Fibroblast of lung (primary cell): Measurements from ENCODE around the gene TMEFF2. TPM values are rescaled to one million over a fixed set of nuclear protein-coding genes. Genes with fewer than 3 reads are reported as not detected.

Experiments
- DNase-seq, 2 donors: peaks; one replicate each; pipeline versions ENCODE4 v3.0.0 to v3.0.0-alpha.2; 2010; ENCODE audit warnings: low read depth in 2 of 2
- H2AFZ ChIP-seq: 2 replicates; pipeline ENCODE4 v1.5.1; 2012; ENCODE audit warnings: low read length, control low read depth, inconsistent platforms
- H3K27ac ChIP-seq: 2 replicates; pipeline ENCODE4 v1.5.1; 2011; ENCODE audit warnings: low read length, control low read depth; ENCODE audit not compliant: insufficient read depth
- H3K27me3 ChIP-seq: 2 replicates; pipeline ENCODE4 v1.5.1; 2011; ENCODE audit warnings: mild to moderate bottlenecking, low read length; ENCODE audit not compliant: control insufficient read depth, insufficient read depth
- H3K36me3 ChIP-seq: 2 replicates; pipeline ENCODE4 v1.5.1; 2011; ENCODE audit warnings: low read length; ENCODE audit not compliant: control insufficient read depth, insufficient read depth
- H3K4me1 ChIP-seq: 2 replicates; pipeline ENCODE4 v1.5.1; 2011; ENCODE audit warnings: low read length; ENCODE audit not compliant: control insufficient read depth, insufficient read depth; ENCODE audit errors: extremely low read depth
- H3K4me2 ChIP-seq: 2 replicates; pipeline ENCODE4 v1.5.1; 2011; ENCODE audit warnings: low read length, control low read depth; ENCODE audit not compliant: insufficient read depth; ENCODE audit errors: extremely low read depth
- H3K4me3 ChIP-seq, 4 experiments: fragments of 200-600 bp in 1 of 4; sonication (generic) in 1 of 4; replicated peaks in 1 of 4; 2 replicates each; pipeline ENCODE4 v1.5.1; 2011 to 2016; ENCODE audit warnings: low read length in 4 of 4, low read depth in 3 of 4, mild to moderate bottlenecking in 3 of 4, control low read depth in 2 of 4, inconsistent platforms in 1 of 4, mixed read lengths in 1 of 4; ENCODE audit not compliant: insufficient read depth in 1 of 4; ENCODE audit errors: control extremely low read depth in 1 of 4
- H3K79me2 ChIP-seq: 2 replicates; pipeline ENCODE4 v1.5.1; 2012; ENCODE audit warnings: mild to moderate bottlenecking, low read length, inconsistent platforms; ENCODE audit not compliant: control insufficient read depth, insufficient read depth
- H3K9ac ChIP-seq: 2 replicates; pipeline ENCODE4 v1.5.1; 2011; ENCODE audit warnings: mild to moderate bottlenecking, low read length, control low read depth; ENCODE audit not compliant: insufficient read depth
- H3K9me3 ChIP-seq: 2 replicates; pipeline ENCODE4 v1.5.1; 2012; ENCODE audit warnings: low read depth, low read length; ENCODE audit not compliant: control insufficient read depth, insufficient read depth
- H4K20me1 ChIP-seq: 2 replicates; pipeline ENCODE4 v1.5.1; 2011; ENCODE audit warnings: low read length; ENCODE audit not compliant: control insufficient read depth, insufficient read depth; ENCODE audit errors: extremely low read depth
- CTCF ChIP-seq, 2 donors: IDR thresholded peaks in 1 of 2; conservative IDR thresholded peaks in 1 of 2; 1 replicate in 1 of 2; 2 replicates in 1 of 2; pipeline ENCODE4 v1.5.1; 2011 to 2012; ENCODE audit warnings: low read length in 2 of 2, control low read depth in 1 of 2, inconsistent platforms in 1 of 2, low read depth in 1 of 2, mild to moderate bottlenecking in 1 of 2
- EZH2 ChIP-seq: IDR thresholded peaks from 2 replicates; pipeline ENCODE4 v1.5.1; 2012; ENCODE audit warnings: low read length, control low read depth, mild to moderate bottlenecking; ENCODE audit errors: missing control alignments
- polyA plus RNA-seq, 2 donors: library from polyadenylated mRNA; depleted of rRNA in 1 of 2; stranded (reverse) in 1 of 2; unstranded in 1 of 2; fragments of >200 nt; gene quantifications; 2 replicates each; pipeline ENCODE4 v1.2.1, GENCODE V29; 2011 to 2012; ENCODE audit warnings: missing spikeins in 1 of 2
- total RNA-seq: library from RNA; depleted of rRNA; stranded (reverse); fragments of >200 nt; gene quantifications from 2 replicates; pipeline ENCODE4 v1.2.1, GENCODE V29; 2014

The TMEFF2 gene
- total and polyA plus RNA-seq, 2 donors (not counting 1 experiment from before 2014, with no cell fraction given) = 0.33 to 0.87 TPM

- no peaks in the 10 kb centered on the region for H3K9me3 ChIP-seq
- no peak overlapping the region for H3K4me2 ChIP-seq
- no peaks in the 10 kb centered on the region for H3K4me1 ChIP-seq
- H3K27ac ChIP-seq = no peak overlapping the region
- no peaks in the 10 kb centered on the region for H4K20me1 ChIP-seq
- no peak overlapping the region for H2AFZ ChIP-seq
- no peaks in the 10 kb centered on the region for H3K27me3 ChIP-seq
- H3K36me3 ChIP-seq = no peaks in the 10 kb centered on the region
- no peak overlapping the region for H3K4me3 ChIP-seq
- H3K9ac ChIP-seq = no peak overlapping the region
- DNase-seq = no peak
- H3K79me2 ChIP-seq = no peaks in the 10 kb centered on the region
- TF ChIP-seq CTCF (conservative IDR thresholded peaks at IDR 0.05 in 1 of 2, IDR thresholded peaks at IDR 0.05 in 1 of 2; ENCODE audit: low read depth in 1 of 2, low read length in 2 of 2) = no peak
- no peak for TF ChIP-seq EZH2
Observed at GRCh38 chr2:192043216-192043870, 151.4 kb downstream of the TMEFF2 start.

DNA sequence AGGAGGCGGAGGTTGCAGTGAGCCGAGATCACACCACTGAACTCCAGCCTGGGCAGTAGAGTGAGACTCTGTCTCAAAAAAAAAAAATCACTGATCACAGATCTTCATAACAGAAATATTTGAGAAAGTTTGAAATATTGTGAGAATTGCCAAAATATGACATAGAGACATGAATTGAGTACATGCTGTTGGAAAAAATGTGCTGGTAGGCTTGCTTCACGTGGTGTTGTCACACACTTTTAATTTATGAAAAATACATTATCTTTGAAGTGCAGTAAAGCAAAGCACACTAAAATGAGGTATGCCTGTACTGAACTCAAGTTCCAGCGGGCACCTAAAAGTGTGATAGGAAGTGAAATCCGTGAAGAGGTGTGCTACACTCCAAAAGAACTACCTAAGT is 152.6 kb downstream of the TMEFF2 start:
- H3K9me3 ChIP-seq = no peaks in the 10 kb centered on the region
- H3K4me3 ChIP-seq = no peak overlapping the region
- no peak overlapping the region for H2AFZ ChIP-seq
- no peak for DNase-seq
- no peaks in the 10 kb centered on the region for H4K20me1 ChIP-seq
- no peak overlapping the region for H3K27ac ChIP-seq
- no peaks in the 10 kb centered on the region for H3K79me2 ChIP-seq
- H3K4me2 ChIP-seq = no peak overlapping the region
- H3K9ac ChIP-seq = no peak overlapping the region
- H3K4me1 ChIP-seq = no peaks in the 10 kb centered on the region
- TF ChIP-seq EZH2 (no peak), CTCF (conservative IDR thresholded peaks at IDR 0.05 in 1 of 2, IDR thresholded peaks at IDR 0.05 in 1 of 2; ENCODE audit: low read depth in 1 of 2, low read length in 2 of 2) (no peak)
- no peaks in the 10 kb centered on the region for H3K36me3 ChIP-seq
- no peaks in the 10 kb centered on the region for H3K27me3 ChIP-seq

GRCh38 chr2:192038110-192038509 is 156.6 kb downstream of the TMEFF2 start:
- DNase-seq = no peak
- Histone ChIP-seq H3K4me3 (no peak overlapping the region), H3K4me1 (no peaks in the 10 kb centered on the region), H3K36me3 (no peaks in the 10 kb centered on the region), H3K9ac (no peak overlapping the region), H3K27me3 (no peaks in the 10 kb centered on the region), H2AFZ (no peak overlapping the region), H4K20me1 (no peaks in the 10 kb centered on the region), H3K4me2 (no peak overlapping the region), H3K79me2 (no peaks in the 10 kb centered on the region), H3K9me3 (no peaks in the 10 kb centered on the region), H3K27ac (no peak overlapping the region)
- no peak for TF ChIP-seq CTCF (conservative IDR thresholded peaks at IDR 0.05 in 1 of 2, IDR thresholded peaks at IDR 0.05 in 1 of 2; ENCODE audit: low read depth in 1 of 2, low read length in 2 of 2)
- no peak for TF ChIP-seq EZH2
